HepG2 (cell line): ENCODE measurements around the gene KCNK6. TPM values are rescaled to one million over a fixed set of nuclear protein-coding genes. Genes with fewer than 3 reads are reported as not detected.

Source experiments
- AGO2 ChIP-seq: fragments of 200-400 bp; formaldehyde crosslinking; optimal IDR thresholded peaks from 2 replicates; pipeline ENCODE3; 2017; ENCODE audit warnings: mild to moderate bottlenecking, low read depth, low read length, moderate library complexity
- HDAC1 ChIP-seq: sonication (generic); formaldehyde crosslinking; IDR thresholded peaks from 2 replicates; pipeline ENCODE4 v1.5.1; 2020; ENCODE audit warnings: mild to moderate bottlenecking, missing genetic modification reagents
- HES4 ChIP-seq: sonication (generic); formaldehyde crosslinking; IDR thresholded peaks from 2 replicates; pipeline ENCODE4 v1.9.0; 2021; ENCODE audit warnings: mild to moderate bottlenecking, missing genetic modification reagents, borderline replicate concordance
- HIVEP1 ChIP-seq: sonication (generic); formaldehyde crosslinking; IDR thresholded peaks from 2 replicates; pipeline ENCODE4 v1.4.0; 2020; ENCODE audit warnings: mild to moderate bottlenecking, missing genetic modification reagents
- HNF4A ChIP-seq: sonication (generic); formaldehyde crosslinking; IDR thresholded peaks from 2 replicates; pipeline ENCODE4 v1.4.0; 2020; ENCODE audit warnings: missing genetic modification reagents
- HNF4G ChIP-seq, 2 experiments: sonication (generic) in 1 of 2; formaldehyde crosslinking in 1 of 2; IDR thresholded peaks; 2 replicates each; pipeline versions ENCODE4 v1.4.0 to v1.6.1; 2011 to 2020; ENCODE audit warnings: borderline replicate concordance in 2 of 2, low read depth in 2 of 2, mild to moderate bottlenecking in 2 of 2, low read length in 1 of 2, missing genetic modification reagents in 1 of 2, moderate library complexity in 1 of 2
- HOXA3 ChIP-seq: sonication (generic); formaldehyde crosslinking; IDR thresholded peaks from 2 replicates; pipeline ENCODE4 v1.5.0; 2020; ENCODE audit warnings: missing genetic modification reagents
- KDM2A ChIP-seq: sonication (generic); formaldehyde crosslinking; IDR thresholded peaks from 2 replicates; pipeline ENCODE4 v1.4.0; 2020; ENCODE audit warnings: low read depth, missing genetic modification reagents, borderline replicate concordance
- MTA1 ChIP-seq: sonication (generic); formaldehyde crosslinking; IDR thresholded peaks from 2 replicates; pipeline ENCODE4 v1.4.0; 2020; ENCODE audit warnings: missing genetic modification reagents, mild to moderate bottlenecking, borderline replicate concordance
- NONO ChIP-seq, 2 experiments: fragments of 450-650 bp in 1 of 2; sonication (generic) in 1 of 2; formaldehyde crosslinking in 1 of 2; IDR thresholded peaks in 1 of 2; conservative IDR thresholded peaks in 1 of 2; 2 replicates each; pipeline versions ENCODE4 v1.6.1 to v1.8.0; 2017 to 2022; ENCODE audit warnings: mild to moderate bottlenecking in 1 of 2, missing genetic modification reagents in 1 of 2, moderate library complexity in 1 of 2
- NR2C2 ChIP-seq: sonication (generic); formaldehyde crosslinking; IDR thresholded peaks from 2 replicates; pipeline ENCODE4 v1.4.0; 2020; ENCODE audit warnings: missing genetic modification reagents, mild to moderate bottlenecking, moderate library complexity, borderline replicate concordance
- PHF8 ChIP-seq: sonication (generic); formaldehyde crosslinking; IDR thresholded peaks from 2 replicates; pipeline ENCODE4 v1.5.0; 2020; ENCODE audit warnings: missing genetic modification reagents
- RXRA ChIP-seq: sonication (generic); formaldehyde crosslinking; IDR thresholded peaks from 2 replicates; pipeline ENCODE4 v1.5.1; 2020; ENCODE audit warnings: missing genetic modification reagents
- SP4 ChIP-seq: sonication (generic); formaldehyde crosslinking; IDR thresholded peaks from 2 replicates; pipeline ENCODE4 v1.8.1; 2023; ENCODE audit warnings: mild to moderate bottlenecking, missing genetic modification reagents
- TBX2 ChIP-seq: sonication (generic); formaldehyde crosslinking; IDR thresholded peaks from 2 replicates; pipeline ENCODE4 v1.5.0; 2020; ENCODE audit warnings: missing genetic modification reagents, mild to moderate bottlenecking, borderline replicate concordance
- TEF ChIP-seq: sonication (generic); formaldehyde crosslinking; IDR thresholded peaks from 2 replicates; pipeline ENCODE4 v1.5.0; 2020; ENCODE audit warnings: missing genetic modification reagents
- UBTF ChIP-seq: sonication (generic); formaldehyde crosslinking; IDR thresholded peaks from 2 replicates; pipeline ENCODE4 v1.4.0; 2020; ENCODE audit warnings: mild to moderate bottlenecking, missing genetic modification reagents
- ZFP91 ChIP-seq: sonication (generic); formaldehyde crosslinking; IDR thresholded peaks from 2 replicates; pipeline ENCODE4 v1.9.0; 2022; ENCODE audit warnings: missing genetic modification reagents, mild to moderate bottlenecking, borderline replicate concordance
- ZFY ChIP-seq: sonication (generic); formaldehyde crosslinking; IDR thresholded peaks from 2 replicates; pipeline ENCODE4 v1.4.0; 2020; ENCODE audit warnings: missing genetic modification reagents
- ZNF746 ChIP-seq: sonication (generic); formaldehyde crosslinking; IDR thresholded peaks from 2 replicates; pipeline ENCODE4 v1.8.0; 2022; ENCODE audit warnings: mild to moderate bottlenecking, missing genetic modification reagents
- ZNF788 ChIP-seq: sonication (generic); formaldehyde crosslinking; IDR thresholded peaks from 2 replicates; pipeline ENCODE4 v1.5.0; 2020; ENCODE audit warnings: mild to moderate bottlenecking, missing genetic modification reagents, borderline replicate concordance
- polyA plus RNA-seq, 8 experiments: library from polyadenylated mRNA; depleted of rRNA in 3 of 8; stranded (reverse) in 7 of 8; unstranded in 1 of 8; fragments of >200 nt; fragmentation: Illumina TruSeq in 4 of 8; extraction: Trizol in 4 of 8; gene quantifications; 2 replicates each; pipeline versions ENCODE4 v1.2.1 to v1.2.3, GENCODE V29; 2011 to 2016; ENCODE audit warnings: low read depth in 4 of 8, missing spikeins in 1 of 8, mixed read lengths in 1 of 8; ENCODE audit not compliant: insufficient read depth in 1 of 8
- total RNA-seq, 5 experiments: library from RNA; depleted of rRNA; stranded (reverse); fragments of >200 nt; fragmentation: Illumina TruSeq; extraction: Trizol; gene quantifications; 2 replicates each; pipeline ENCODE4 v1.2.3, GENCODE V29; 2016; ENCODE audit warnings: low read depth in 1 of 5
- TF ChIP-seq, protein P1 (sequence below): sonication (generic); formaldehyde crosslinking; IDR thresholded peaks from 2 replicates; pipeline ENCODE4 v1.5.1; 2020; ENCODE audit warnings: missing genetic modification reagents, mild to moderate bottlenecking, borderline replicate concordance

Gene KCNK6
- total and polyA plus RNA-seq, 2 of the 13 experiments (the other 11 are each of a cell fraction or from before 2014, with no cell fraction given) = 0.03 TPM; not detected in 1

- TF ChIP-seq ZNF746 (CRISPR knock-in tag) = peak; percentile 38; the same call in 1 of the 2 replicates
- 0 out of 2 replicates have a peak, but pooled peaks have one; percentile 33 for TF ChIP-seq HOXA3
- 0 out of 2 replicates have a peak, but pooled peaks have one; percentile 14 for TF ChIP-seq ZNF788
- 0 out of 2 replicates have a peak, but pooled peaks have one; percentile 6 for TF ChIP-seq HES4 (CRISPR knock-in tag)
- TF ChIP-seq HIVEP1 (CRISPR knock-in tag) = peak; percentile 42; the same call in 1 of the 2 replicates
- TF ChIP-seq SP4 (CRISPR knock-in tag) = peak; percentile 39; the same call in 1 of the 2 replicates
- TF ChIP-seq UBTF = 0 out of 2 replicates have a peak, but pooled peaks have one; percentile 14
- peak; percentile 32; the same call in 1 of the 2 replicates for TF ChIP-seq PHF8 (CRISPR knock-in tag)
- peak; percentile 52; the same call in 1 of the 2 replicates for TF ChIP-seq HNF4G (IDR thresholded peaks at IDR 0.05; ENCODE audit: borderline replicate concordance, low read depth, low read length)
- TF ChIP-seq HNF4G (CRISPR knock-in tag; IDR thresholded peaks at IDR 0.05; ENCODE audit: borderline replicate concordance, low read depth) = 0 out of 2 replicates have a peak, but pooled peaks have one; percentile 50
- 0 out of 2 replicates have a peak, but pooled peaks have one; percentile 43 for TF ChIP-seq RXRA (CRISPR knock-in tag)
- TF ChIP-seq, protein P1, sequence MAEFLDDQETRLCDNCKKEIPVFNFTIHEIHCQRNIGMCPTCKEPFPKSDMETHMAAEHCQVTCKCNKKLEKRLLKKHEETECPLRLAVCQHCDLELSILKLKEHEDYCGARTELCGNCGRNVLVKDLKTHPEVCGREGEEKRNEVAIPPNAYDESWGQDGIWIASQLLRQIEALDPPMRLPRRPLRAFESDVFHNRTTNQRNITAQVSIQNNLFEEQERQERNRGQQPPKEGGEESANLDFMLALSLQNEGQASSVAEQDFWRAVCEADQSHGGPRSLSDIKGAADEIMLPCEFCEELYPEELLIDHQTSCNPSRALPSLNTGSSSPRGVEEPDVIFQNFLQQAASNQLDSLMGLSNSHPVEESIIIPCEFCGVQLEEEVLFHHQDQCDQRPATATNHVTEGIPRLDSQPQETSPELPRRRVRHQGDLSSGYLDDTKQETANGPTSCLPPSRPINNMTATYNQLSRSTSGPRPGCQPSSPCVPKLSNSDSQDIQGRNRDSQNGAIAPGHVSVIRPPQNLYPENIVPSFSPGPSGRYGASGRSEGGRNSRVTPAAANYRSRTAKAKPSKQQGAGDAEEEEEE (CRISPR knock-in tag) = no peak
- peak; percentile 77 for TF ChIP-seq HNF4A (CRISPR knock-in tag)
- TF ChIP-seq KDM2A (CRISPR knock-in tag) = peak; percentile 42; the same call in 1 of the 2 replicates
- TF ChIP-seq MTA1 (CRISPR knock-in tag) = peak; percentile 37; the same call in 1 of the 2 replicates
- TF ChIP-seq HDAC1 (CRISPR knock-in tag) = peak; percentile 60; the same call in 1 of the 2 replicates
- no peak for TF ChIP-seq ZFY (CRISPR knock-in tag)
- 0 out of 2 replicates have a peak, but pooled peaks have one; percentile 9 for TF ChIP-seq ZFP91 (CRISPR knock-in tag)
- TF ChIP-seq TBX2 (CRISPR knock-in tag) = 0 out of 2 replicates have a peak, but pooled peaks have one; percentile 10
- TF ChIP-seq AGO2 = peak; percentile 54
- no peak for TF ChIP-seq NONO (IDR thresholded peaks at IDR 0.05)
- peak; percentile 32; the same call in 1 of the 2 replicates for TF ChIP-seq NONO (CRISPR knock-in tag; conservative IDR thresholded peaks at IDR 0.05)
- peak; percentile 28; the same call in 1 of the 2 replicates for TF ChIP-seq NR2C2 (CRISPR knock-in tag)
- no peak for TF ChIP-seq TEF (CRISPR knock-in tag)
Observed at GRCh38 chr19:38304352-38304865, 15.2 kb upstream of the KCNK6 start (continued).
